Measurements from ENCODE around the gene WFDC9.
"Not testable (repeated sequence)": the region's sequence is repeated elsewhere in the genome, so short reads cannot be mapped to it uniquely, and the experiment has no call there.

The WFDC9 gene

DNA sequence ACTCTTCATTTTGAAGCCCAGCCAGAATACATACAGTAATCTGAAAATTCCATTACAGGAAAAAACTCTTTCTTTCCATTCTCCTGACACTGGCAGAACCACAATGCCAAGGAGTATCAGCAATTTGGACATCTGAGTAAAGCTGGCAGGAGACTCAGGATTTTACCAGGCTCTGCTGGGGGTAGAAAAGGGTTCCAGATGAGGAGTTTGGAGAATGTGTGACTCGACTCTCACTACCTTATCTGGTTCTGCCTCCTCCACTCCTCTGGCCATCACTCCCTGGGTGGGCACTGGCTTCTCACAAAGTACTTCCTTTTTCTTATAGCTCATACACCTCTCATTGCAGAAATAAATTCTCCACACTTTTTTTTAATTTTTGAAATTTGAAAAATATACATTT, 41.4 kb downstream of the WFDC9 start:
- DNase-seq, result no peak

DNA sequence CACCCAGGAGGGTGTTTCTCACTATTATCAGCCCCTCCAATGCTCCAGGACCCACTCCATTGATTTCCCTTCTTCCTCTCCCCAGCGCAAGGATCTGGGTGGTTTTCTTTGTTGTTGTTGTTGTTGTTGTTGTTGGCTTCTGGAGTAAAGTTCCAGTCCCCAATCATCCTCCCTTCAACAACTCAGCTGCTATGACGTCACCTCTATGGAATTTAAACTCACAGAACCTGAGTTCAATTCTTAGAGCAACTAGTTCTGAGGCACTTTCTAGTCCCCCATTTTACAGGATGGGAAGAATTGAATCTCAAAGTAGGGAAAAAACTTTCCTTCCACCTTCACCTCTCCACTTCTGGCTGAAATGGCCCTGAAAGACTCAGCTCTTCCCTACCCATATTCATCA, 42.3 kb downstream of the WFDC9 start:
- DNase-seq, result no peak

DNA sequence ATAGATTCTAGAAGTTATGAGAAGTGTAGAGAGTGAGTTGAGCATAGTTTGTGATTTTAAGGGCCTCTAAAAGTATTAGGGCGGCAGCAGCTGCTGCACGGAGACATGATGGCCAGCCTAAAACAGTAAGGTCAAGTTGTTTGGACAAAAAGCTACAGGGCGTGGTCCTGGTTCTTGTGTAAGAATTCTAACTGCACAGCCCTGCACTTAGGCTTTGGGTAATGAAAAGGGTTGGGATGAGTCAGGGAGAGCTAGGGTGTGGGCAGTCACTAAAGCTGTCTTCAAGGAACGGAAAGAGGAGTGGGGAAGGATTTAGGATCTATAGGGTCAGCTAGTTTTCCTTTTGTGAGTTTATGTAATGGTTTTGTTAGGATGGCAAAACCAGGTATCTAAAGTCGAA, 45.1 kb downstream of the WFDC9 start:
- not testable (repeated sequence) for DNase-seq

DNA sequence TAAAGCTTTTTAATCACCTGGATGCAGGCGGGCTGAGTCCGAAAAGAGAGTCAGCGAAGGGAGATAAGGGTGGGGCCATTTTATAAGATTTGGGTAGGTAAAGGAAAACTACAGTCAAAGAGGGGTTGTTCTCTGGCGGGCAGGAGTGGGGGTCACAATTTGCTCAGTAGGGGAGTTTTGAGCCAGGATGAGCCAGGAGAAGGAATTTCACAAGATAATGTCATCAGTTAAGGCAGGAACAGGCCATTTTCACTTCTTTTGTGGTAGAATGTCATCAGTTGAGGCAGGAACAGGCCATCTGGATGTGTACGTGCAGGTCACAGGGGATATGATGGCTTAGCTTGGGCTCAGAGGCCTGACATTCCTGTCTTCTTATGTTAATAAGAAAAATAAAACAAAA, 46.8 kb downstream of the WFDC9 start:
- DNase-seq, result not testable (repeated sequence)

DNA sequence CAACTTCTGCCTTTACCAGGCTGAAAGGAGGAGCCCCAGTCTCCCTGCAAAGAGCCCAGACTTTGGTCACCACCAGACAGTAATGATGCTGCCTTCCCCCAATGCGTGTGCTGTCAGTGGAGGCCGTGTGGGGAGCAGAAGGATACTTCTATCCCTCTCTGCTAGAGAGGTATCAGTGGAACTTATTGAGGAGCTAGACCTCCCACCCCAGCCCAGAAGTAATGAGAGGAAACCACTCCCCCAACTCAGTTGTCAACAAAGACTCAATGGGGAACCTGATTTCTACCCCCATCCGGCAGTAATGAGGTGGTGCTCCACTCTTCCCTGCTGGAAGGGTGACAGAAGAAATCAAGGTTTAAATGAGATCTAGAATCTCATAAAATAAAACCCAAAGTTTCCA, 47.6 kb downstream of the WFDC9 start:
- DNase-seq, result no peak

DNA sequence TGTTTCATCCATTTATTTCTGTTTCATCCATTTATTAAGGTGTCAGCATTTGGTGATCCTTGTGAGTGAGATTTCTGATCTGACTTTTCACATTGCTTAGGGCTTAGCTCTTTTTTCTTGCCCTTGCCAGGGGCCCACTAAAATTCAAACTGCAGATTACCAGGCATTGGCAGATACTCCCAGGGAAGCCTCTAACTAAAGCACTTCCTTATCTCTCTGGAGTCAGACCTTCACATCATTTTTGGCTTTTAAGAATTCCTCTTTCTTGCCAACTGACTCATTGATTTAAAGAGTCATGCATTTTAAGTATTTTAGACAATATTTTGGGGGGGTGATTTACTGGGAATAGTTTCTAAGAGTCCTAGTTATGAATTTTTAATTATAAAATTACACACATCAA, 49.4 kb downstream of the WFDC9 start:
- DNase-seq, result no peak

DNA sequence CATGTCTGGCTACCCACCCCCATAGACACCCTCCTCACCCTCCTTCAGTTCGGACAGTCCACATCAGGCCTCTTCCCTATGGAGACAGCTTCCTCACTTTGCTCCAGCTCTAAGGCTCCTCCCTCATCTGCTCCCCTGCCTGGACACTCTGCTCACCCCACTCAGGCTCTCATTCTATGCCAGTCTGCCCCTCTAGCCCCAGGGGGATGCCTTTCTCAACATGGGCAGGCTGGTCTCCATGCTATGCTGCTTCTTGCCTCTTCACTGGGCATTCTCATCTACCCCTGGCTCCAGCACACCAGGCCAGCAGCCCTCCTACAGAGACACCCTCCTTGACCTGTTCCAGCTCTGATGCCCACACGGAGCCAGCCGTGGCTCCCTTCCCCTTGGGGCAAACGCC, 51.9 kb downstream of the WFDC9 start, which contains the start of gene WFDC8:
Gene WFDC8, minus strand, starts transcription at position 101 of the 400 bp plus-strand sequence. Its CDS starts 37 bp downstream, at position 64.
- no peak for DNase-seq

DNA sequence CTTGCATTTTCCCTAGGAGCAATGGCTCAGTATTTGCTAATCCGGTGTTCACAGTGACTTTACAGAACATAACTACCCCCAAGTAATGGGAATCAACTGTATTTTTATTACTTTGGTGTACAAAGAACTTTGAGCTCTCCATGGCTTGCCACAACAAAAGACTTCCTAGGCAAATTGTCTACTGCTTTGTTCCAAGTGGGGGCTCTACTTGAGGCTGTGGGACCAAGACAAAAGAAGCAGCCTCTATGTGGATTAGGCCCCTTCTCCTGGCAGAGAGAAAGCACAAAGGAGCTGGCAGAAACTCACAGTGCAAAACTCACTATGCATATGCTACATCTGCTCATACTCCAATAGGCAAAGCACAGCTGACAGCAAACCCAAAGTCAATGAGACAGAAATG, 52.9 kb downstream of the WFDC9 start:
- DNase-seq, result no peak

DNA sequence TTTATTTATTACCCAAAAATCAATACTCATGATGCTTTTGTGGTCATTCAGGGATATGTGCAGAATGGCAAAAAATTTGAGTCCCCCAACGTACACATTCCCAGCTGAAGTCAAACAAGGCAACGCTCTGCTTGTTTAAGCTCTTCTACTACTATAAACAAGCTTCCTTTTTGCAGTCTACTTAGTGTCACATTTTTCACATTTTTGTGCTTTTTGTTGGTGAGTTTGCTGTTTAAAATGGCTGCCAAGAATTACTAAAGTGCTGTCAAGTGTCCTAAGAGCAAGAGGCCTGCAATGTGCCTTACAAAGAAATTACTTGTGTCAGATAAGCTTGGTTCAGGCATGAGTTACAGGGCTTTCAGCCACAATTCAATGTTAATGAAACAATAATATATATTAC, 54.1 kb downstream of the WFDC9 start:
- no peak for DNase-seq

DNA sequence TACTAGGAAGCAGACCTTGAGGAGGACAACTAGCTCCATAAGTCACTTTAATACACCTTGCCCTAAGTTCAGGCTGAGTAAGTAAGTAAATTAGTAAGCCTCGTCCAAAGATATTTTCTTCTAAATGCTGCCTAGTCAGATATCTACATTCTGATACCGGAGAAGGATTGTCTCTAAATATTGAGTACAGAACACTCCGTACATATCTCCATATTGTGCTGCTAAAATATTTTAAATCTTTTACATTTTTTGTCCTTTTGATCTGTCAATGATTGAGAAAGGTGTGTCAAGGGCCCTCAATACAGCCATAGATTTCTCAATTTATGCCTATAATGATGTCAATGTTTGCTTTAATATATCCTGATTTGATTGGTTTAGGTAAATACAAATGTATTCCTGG, 55.2 kb downstream of the WFDC9 start:
- DNase-seq, result no peak

DNA sequence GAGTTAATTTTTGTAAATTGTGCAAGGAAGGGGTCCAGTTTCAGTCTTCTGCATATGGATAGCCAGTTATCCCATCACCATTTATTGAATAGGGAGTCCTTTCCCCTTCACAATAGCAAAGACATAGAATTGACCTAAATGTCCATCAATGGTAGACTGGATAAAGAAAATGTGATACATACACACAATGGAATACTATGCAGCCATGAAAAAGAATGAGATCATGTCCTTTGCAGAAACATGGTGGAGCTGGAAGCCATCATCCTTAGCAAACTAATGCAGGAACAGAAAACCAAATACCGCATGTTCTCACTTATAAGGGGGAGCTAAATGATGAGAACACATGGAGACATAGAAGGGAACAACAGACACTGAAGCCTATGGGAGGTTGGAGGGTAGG, 61.4 kb downstream of the WFDC9 start:
- DNase-seq, result not testable (repeated sequence)

DNA sequence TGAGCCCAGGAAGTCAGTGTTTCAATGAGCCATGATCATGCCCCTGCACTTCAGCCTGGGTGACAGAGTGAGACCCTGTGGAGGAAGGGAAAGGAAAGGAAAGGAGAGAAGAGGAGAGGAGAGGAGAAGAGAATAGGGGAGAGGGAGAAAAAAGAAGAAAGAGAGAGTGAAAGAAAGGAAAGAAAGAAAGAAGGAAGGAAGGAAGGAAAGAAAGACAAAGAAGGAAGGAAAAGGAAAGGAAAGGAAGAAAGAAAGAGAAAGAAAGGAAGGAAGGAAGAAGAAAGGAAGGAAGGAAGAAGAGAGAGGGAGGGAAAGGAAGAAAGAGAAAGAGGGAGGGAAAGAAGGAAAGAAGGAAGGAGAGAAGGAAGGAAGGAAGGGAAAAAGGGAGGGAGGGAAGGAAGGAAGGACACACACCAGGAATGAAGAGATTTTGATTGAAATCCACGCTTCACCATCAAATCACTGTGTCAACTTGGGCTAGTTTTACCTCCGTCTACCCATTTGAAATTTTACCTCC, 66.3 kb downstream of the WFDC9 start:
- no peak for DNase-seq
